GM12874 (cell line): Measurements from ENCODE around the gene BRD1.

Experiments
- CTCF ChIP-seq: IDR thresholded peaks from 2 replicates; pipeline ENCODE4 v1.5.1; 2011; ENCODE audit warnings: low read depth, mild to moderate bottlenecking, control low read depth, low read length, moderate library complexity; ENCODE audit not compliant: insufficient read depth

Gene BRD1

GRCh38 chr22:49769691-49770546 is 57.8 kb downstream of the BRD1 start:
- no peak for TF ChIP-seq CTCF

- TF ChIP-seq CTCF = no peak
Measured at GRCh38 chr22:49768951-49769690, 58.6 kb downstream of the BRD1 start.

GRCh38 chr22:49768077-49768910 is 59.4 kb downstream of the BRD1 start:
- no peak for TF ChIP-seq CTCF

- TF ChIP-seq CTCF = peak; percentile 69
Measured at GRCh38 chr22:49767355-49768062, 60.2 kb downstream of the BRD1 start.

- TF ChIP-seq CTCF = no peak
Measured at GRCh38 chr22:49765951-49766350, 61.7 kb downstream of the BRD1 start.

GRCh38 chr22:49765091-49765771 is 62.4 kb downstream of the BRD1 start:
- no peak for TF ChIP-seq CTCF
